Measurements from ENCODE around the gene ARHGAP45. TPM values are rescaled to one million over a fixed set of nuclear protein-coding genes. Genes with fewer than 3 reads are reported as not detected.

Gene ARHGAP45
- total RNA-seq, 1 donor from 2014 or later, result 10.2 TPM

- DNase-seq (ENCODE audit: low read depth, low spot score), result no peak
These were observed 3.6 kb downstream of the ARHGAP45 start for GRCh38 chr19:1070576-1070930.

- no peak for DNase-seq (ENCODE audit: low read depth, low spot score)
These were observed 4.2 kb downstream of the ARHGAP45 start for GRCh38 chr19:1070931-1071791.

- DNase-seq (ENCODE audit: low read depth, low spot score), result no peak
These were observed 5.5 kb downstream of the ARHGAP45 start for GRCh38 chr19:1072371-1073015.

GRCh38 chr19:1073063-1073955 lies 6.3 kb downstream of the ARHGAP45 start:
- DNase-seq (ENCODE audit: low read depth, low spot score), result no peak

- no peak for DNase-seq (ENCODE audit: low read depth, low spot score)
These were observed 7.1 kb downstream of the ARHGAP45 start for GRCh38 chr19:1073956-1074517.

- no peak for DNase-seq (ENCODE audit: low read depth, low spot score)
These were observed 7.7 kb downstream of the ARHGAP45 start for GRCh38 chr19:1074544-1075283.

- DNase-seq (ENCODE audit: low read depth, low spot score), result no peak
These were observed 9.0 kb downstream of the ARHGAP45 start for GRCh38 chr19:1076046-1076386.

GRCh38 chr19:1076951-1077350 lies 10.0 kb downstream of the ARHGAP45 start:
- DNase-seq (ENCODE audit: low read depth, low spot score), result no peak

GRCh38 chr19:1079566-1080111 lies 12.7 kb downstream of the ARHGAP45 start:
- DNase-seq (ENCODE audit: low read depth, low spot score), result no peak

- DNase-seq (ENCODE audit: low read depth, low spot score), result no peak
These were observed 13.6 kb downstream of the ARHGAP45 start for GRCh38 chr19:1080360-1081161.

- no peak for DNase-seq (ENCODE audit: low read depth, low spot score)
These were observed 14.6 kb downstream of the ARHGAP45 start for GRCh38 chr19:1081301-1082164.

- no peak for DNase-seq (ENCODE audit: low read depth, low spot score)
These were observed 15.4 kb downstream of the ARHGAP45 start for GRCh38 chr19:1082165-1082927.

- DNase-seq (ENCODE audit: low read depth, low spot score), result no peak
These were observed 16.2 kb downstream of the ARHGAP45 start for GRCh38 chr19:1082928-1083816.

- no peak for DNase-seq (ENCODE audit: low read depth, low spot score)
These were observed 17.3 kb downstream of the ARHGAP45 start for GRCh38 chr19:1084024-1084868.

GRCh38 chr19:1085053-1085658 lies 18.2 kb downstream of the ARHGAP45 start:
- DNase-seq (ENCODE audit: low read depth, low spot score), result no peak

Data from pulmonary artery endothelial cell (primary cell).